GM10847 (cell line): Measurements from ENCODE around the gene FAM209B.
"Not testable (repeated sequence)": the region's sequence is repeated elsewhere in the genome, so short reads cannot be mapped to it uniquely, and the experiment has no call there.

Source experiments
- POLR2A ChIP-seq: IDR thresholded peaks from 2 replicates; pipeline ENCODE4 v1.6.1; 2011; ENCODE audit not compliant: insufficient read length; ENCODE audit errors: extremely low read depth

The FAM209B gene

GRCh38 chr20:56519551-56519950 is 13.5 kb upstream of the FAM209B start:
- no peak for TF ChIP-seq POLR2A

GRCh38 chr20:56520180-56520579 is 12.9 kb upstream of the FAM209B start:
- no peak for TF ChIP-seq POLR2A

- no peak for TF ChIP-seq POLR2A
Observed at GRCh38 chr20:56522311-56522710, 10.7 kb upstream of the FAM209B start.

- TF ChIP-seq POLR2A, result not testable (repeated sequence)
Observed at GRCh38 chr20:56524444-56524843, 8.6 kb upstream of the FAM209B start, which contains the start of gene FAM209A. FAM209A (plus strand) TSS chr20:56524744; CDS start chr20:56524809, 65 bp downstream.

- no peak for TF ChIP-seq POLR2A
Observed at GRCh38 chr20:56527521-56527920, 5.5 kb upstream of the FAM209B start.

- TF ChIP-seq POLR2A, result no peak
Observed at GRCh38 chr20:56537997-56538396, 5.0 kb downstream of the FAM209B start.

GRCh38 chr20:56540415-56540814 is 7.4 kb downstream of the FAM209B start:
- no peak for TF ChIP-seq POLR2A

GRCh38 chr20:56542489-56543030 is 9.5 kb downstream of the FAM209B start:
- TF ChIP-seq POLR2A, result no peak

GRCh38 chr20:56551571-56551970 is 18.5 kb downstream of the FAM209B start:
- TF ChIP-seq POLR2A, result no peak

DNA sequence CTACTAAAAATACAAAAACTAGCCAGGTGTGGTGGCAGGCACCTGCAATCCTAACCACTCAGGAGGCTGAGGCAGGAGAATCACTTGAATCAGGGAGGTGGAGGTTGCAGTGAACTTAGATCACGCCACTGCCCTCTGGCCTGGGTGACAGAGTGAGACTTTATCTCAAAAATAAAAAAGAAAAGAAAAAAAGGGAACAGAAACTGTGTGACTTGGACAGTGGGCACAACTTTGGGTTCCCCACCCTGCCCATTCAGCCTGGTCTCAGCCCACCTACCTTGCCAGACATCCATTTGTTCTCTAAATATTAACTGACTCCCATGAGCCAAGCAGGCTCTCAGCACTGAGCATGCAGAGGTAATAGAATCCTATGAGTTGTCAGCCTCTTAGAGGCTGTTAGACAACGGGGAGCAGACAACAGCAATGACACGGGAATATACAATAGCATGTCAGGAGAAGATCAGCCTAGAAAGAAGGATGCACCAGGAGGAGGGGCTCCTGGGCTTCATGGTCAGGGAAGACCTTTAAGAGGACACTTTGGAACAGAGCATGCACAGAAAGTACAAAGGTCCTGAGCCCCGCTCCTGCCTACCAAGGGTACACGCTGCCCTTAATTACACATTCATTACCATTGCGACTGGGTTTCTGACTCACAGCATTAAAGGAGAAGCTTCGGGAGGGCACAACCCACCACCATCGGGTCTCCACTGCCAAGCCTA is 20.0 kb downstream of the FAM209B start:
- no peak for TF ChIP-seq POLR2A

DNA sequence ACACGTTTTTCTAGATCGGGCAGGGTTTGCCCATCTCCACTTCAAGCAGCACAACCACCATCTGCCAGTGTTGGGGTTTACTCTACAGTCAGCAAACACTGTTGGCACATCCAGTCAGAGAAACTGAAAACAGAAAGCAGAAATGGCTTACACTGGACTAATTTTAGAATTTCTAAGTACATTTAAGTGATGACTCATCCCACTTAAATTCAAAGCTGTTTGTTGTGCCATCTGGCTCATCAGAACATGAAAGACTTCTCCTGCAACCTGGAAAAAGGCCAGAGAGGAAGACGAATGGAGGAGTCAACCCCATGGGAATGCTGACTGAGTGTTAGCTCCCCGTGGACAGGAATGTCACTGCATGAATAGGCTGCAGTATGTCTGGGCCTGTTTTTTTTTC is 21.8 kb downstream of the FAM209B start:
- no peak for TF ChIP-seq POLR2A

DNA sequence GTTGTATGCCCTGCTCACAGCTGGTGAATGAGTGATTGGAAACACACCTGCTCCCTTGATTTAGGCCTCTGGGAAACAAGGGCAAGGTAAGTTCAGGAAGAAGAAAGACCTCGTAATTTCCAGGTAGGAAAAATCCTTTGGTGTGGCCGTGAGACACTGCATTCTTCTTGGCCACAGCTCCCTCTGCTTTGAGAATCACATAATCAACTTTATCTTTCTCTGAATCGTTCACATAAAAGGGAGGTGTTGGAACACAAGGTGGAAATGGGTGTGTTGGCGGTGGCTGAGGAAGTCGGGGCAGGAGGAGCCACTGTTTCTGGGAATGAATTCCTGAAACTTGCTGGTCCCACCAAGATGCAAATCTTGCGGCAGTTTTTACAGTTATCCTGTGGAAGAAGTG is 25.9 kb downstream of the FAM209B start:
- TF ChIP-seq POLR2A, result no peak

- no peak for TF ChIP-seq POLR2A
Observed at GRCh38 chr20:56565511-56565910, 32.5 kb downstream of the FAM209B start.

DNA sequence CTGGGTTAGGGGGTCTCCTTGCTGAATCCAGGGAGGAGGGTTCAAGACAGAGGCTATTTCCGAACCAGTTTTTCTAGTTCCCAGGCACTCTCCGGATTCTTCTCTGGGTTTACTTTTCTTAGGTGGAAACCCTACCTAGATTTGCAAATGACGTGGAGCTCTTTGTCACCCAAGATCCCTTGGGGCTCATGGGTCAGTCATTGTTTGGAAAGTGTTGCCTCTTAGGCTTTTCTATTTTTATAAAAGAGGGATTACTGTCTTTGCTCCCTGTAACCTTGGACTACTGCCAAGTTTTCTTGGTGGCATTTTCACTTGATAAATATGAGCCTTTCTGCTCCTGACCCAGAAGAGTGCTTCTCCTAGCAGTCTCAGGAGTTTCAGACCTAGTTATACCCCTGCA is 33.6 kb downstream of the FAM209B start:
- no peak for TF ChIP-seq POLR2A

GRCh38 chr20:56570832-56571231 is 37.8 kb downstream of the FAM209B start:
- no peak for TF ChIP-seq POLR2A

GRCh38 chr20:56572172-56572571 is 39.1 kb downstream of the FAM209B start:
- TF ChIP-seq POLR2A, result no peak

- no peak for TF ChIP-seq POLR2A
Observed at GRCh38 chr20:56573986-56574385, 40.9 kb downstream of the FAM209B start.
